ENCODE data around the gene EFEMP2. TPM values are rescaled to one million over a fixed set of nuclear protein-coding genes. Genes with fewer than 3 reads are reported as not detected.

EFEMP2 gene
- total RNA-seq, 1 donor from 2014 or later = 9.2 TPM

GRCh38 chr11:65918211-65919140, 45.9 kb upstream of the EFEMP2 start, which contains the start of gene C11orf68:
Gene C11orf68 (minus strand): TSS chr11:65919062. CDS start chr11:65919031, 31 bp downstream.
- Histone ChIP-seq H3K9me3 (ENCODE audit: low read depth) (no peaks in the 10 kb centered on the region), H3F3A (ENCODE audit: low read depth) (no peaks in the 10 kb centered on the region), H3K4me3 (peak within 1 kb of the TSS; percentile 87), H3K9ac (peak within 1 kb of the TSS; percentile 89), H3K4me2 (peak within 1 kb of the TSS; percentile 93), H3K27me3 (no peaks in the 10 kb centered on the region), H2AFZ (replicated peaks) (peak within 1 kb of the TSS; percentile 74), H3K4me1 (peaks cover 10% of the 10 kb centered on the region), H3K36me3 (no peaks in the 10 kb centered on the region), H4K20me1 (ENCODE audit: low read depth) (peaks cover 12% of the 10 kb centered on the region), H3K79me2 (ENCODE audit: low read depth) (peaks cover 21% of the 10 kb centered on the region), H3K27ac (no peak within 1 kb of the TSS)
- Mint-ChIP-seq H3K27ac (peak within 1 kb of the TSS; percentile 53), H3K4me3 (peak within 1 kb of the TSS; percentile 92), H3K9me3 (no peaks in the 10 kb centered on the region), H3K36me3 (peaks cover 10% of the 10 kb centered on the region), H3K4me1 (peaks cover 23% of the 10 kb centered on the region), H3K27me3 (ENCODE audit: insufficient read depth, low read depth) (peaks cover 5% of the 10 kb centered on the region)
- TF ChIP-seq CTCF (IDR thresholded peaks at IDR 0.05) (peak; percentile 6), EZH2 (IDR thresholded peaks at IDR 0.05) (no peak)
- no peak for DNase-seq (ENCODE audit: low spot score)

GRCh38 chr11:65917434-65918210, 45.0 kb upstream of the EFEMP2 start:
- H3K9ac ChIP-seq = peak overlapping the region; percentile 89

GRCh38 chr11:65917077-65917433, 44.5 kb upstream of the EFEMP2 start:
- TF ChIP-seq EZH2 (IDR thresholded peaks at IDR 0.05) (no peak), EZH2phosphoT487 (IDR thresholded peaks at IDR 0.05) (no peak), CTCF (IDR thresholded peaks at IDR 0.05) (no peak)
- Histone ChIP-seq H2AFZ (replicated peaks) (no peak overlapping the region), H3K4me1 (peaks cover 10% of the 10 kb centered on the region), H3K36me3 (no peaks in the 10 kb centered on the region), H3K4me2 (no peak overlapping the region), H3K4me3 (no peak overlapping the region), H3K27me3 (no peaks in the 10 kb centered on the region), H4K20me1 (ENCODE audit: low read depth) (peaks cover 12% of the 10 kb centered on the region), H3K27ac (no peak overlapping the region), H3F3A (ENCODE audit: low read depth) (no peaks in the 10 kb centered on the region), H3K9ac (no peak overlapping the region), H3K9me3 (ENCODE audit: low read depth) (no peaks in the 10 kb centered on the region), H3K79me2 (ENCODE audit: low read depth) (peaks cover 21% of the 10 kb centered on the region)
- no peaks in the 10 kb centered on the region for H3K9me3 Mint-ChIP-seq
- H3K4me3 Mint-ChIP-seq = peak overlapping the region; percentile 92
- peaks cover 3% of the 10 kb centered on the region for H3K27me3 Mint-ChIP-seq (ENCODE audit: insufficient read depth, low read depth)
- H3K36me3 Mint-ChIP-seq = peaks cover 6% of the 10 kb centered on the region
- no peak overlapping the region for H3K27ac Mint-ChIP-seq
- H3K4me1 Mint-ChIP-seq = peaks cover 23% of the 10 kb centered on the region
- no peak for DNase-seq (ENCODE audit: low spot score)

More at GRCh38 chr11:65917434-65918210, 45.0 kb upstream of the EFEMP2 start:
- Histone ChIP-seq H3K79me2 (ENCODE audit: low read depth) (peaks cover 21% of the 10 kb centered on the region), H3K4me1 (peaks cover 10% of the 10 kb centered on the region), H4K20me1 (ENCODE audit: low read depth) (peaks cover 12% of the 10 kb centered on the region), H3F3A (ENCODE audit: low read depth) (no peaks in the 10 kb centered on the region), H3K9me3 (ENCODE audit: low read depth) (no peaks in the 10 kb centered on the region), H3K27me3 (no peaks in the 10 kb centered on the region), H3K4me3 (peak overlapping the region; percentile 85), H2AFZ (replicated peaks) (no peak overlapping the region), H3K4me2 (peak overlapping the region; percentile 93), H3K36me3 (no peaks in the 10 kb centered on the region), H3K27ac (no peak overlapping the region)
- TF ChIP-seq CTCF (IDR thresholded peaks at IDR 0.05) = no peak
- no peak for TF ChIP-seq EZH2phosphoT487 (IDR thresholded peaks at IDR 0.05)
- TF ChIP-seq EZH2 (IDR thresholded peaks at IDR 0.05) = no peak
- H3K4me3 Mint-ChIP-seq = peak overlapping the region; percentile 92
- peaks cover 5% of the 10 kb centered on the region for H3K27me3 Mint-ChIP-seq (ENCODE audit: insufficient read depth, low read depth)
- peaks cover 8% of the 10 kb centered on the region for H3K36me3 Mint-ChIP-seq
- no peak for DNase-seq (ENCODE audit: low spot score)
- no peak overlapping the region for H3K27ac Mint-ChIP-seq
- no peaks in the 10 kb centered on the region for H3K9me3 Mint-ChIP-seq
- H3K4me1 Mint-ChIP-seq = peaks cover 23% of the 10 kb centered on the region

Data from neural progenitor cell (in vitro differentiated cells).